Measurements from ENCODE around the gene LIMS2. TPM values are rescaled to one million over a fixed set of nuclear protein-coding genes. Genes with fewer than 3 reads are reported as not detected.

The LIMS2 gene
- total and polyA plus RNA-seq, 2 of the 8 experiments (the other 6 are each of a cell fraction or from before 2014, with no cell fraction given): 3.3 to 4.8 TPM

- Histone ChIP-seq H3K4me1 (replicated peaks in 1 of 4; ENCODE audit: control insufficient read depth in 3 of 4, insufficient read depth in 4 of 4, low read length in 3 of 4) (no peaks in the 10 kb centered on the region), H4K5ac (ENCODE audit: insufficient read length, low read depth, low read length) (no peak overlapping the region), H3K23me2 (ENCODE audit: low read depth, low read length) (no peaks in the 10 kb centered on the region), H2BK20ac (ENCODE audit: low read length) (no peak overlapping the region), H2AFZ (ENCODE audit: low read length) (no peak overlapping the region), H3K9me3 (ENCODE audit: insufficient read depth in 2 of 2, low read depth in 1 of 2, low read length in 1 of 2) (no peaks in the 10 kb centered on the region), H2BK120ac (replicated peaks; ENCODE audit: low read depth, low read length) (no peak overlapping the region), H4K20me1 (replicated peaks in 1 of 2; ENCODE audit: control insufficient read depth in 1 of 2, insufficient read depth in 2 of 2, low read length in 2 of 2) (no peaks in the 10 kb centered on the region), H3K4me2 (ENCODE audit: insufficient read depth in 1 of 2, low read depth in 2 of 2, low read length in 2 of 2) (no peak overlapping the region), H3K36me3 (ENCODE audit: control insufficient read depth in 2 of 4, insufficient read depth in 4 of 4, low read length in 3 of 4) (no peaks in the 10 kb centered on the region), H3K14ac (ENCODE audit: insufficient read length) (no peak overlapping the region), H4K91ac (replicated peaks; ENCODE audit: insufficient read length, low read length) (no peak overlapping the region), H3K27me3 (replicated peaks in 1 of 4; ENCODE audit: control insufficient read depth in 3 of 4, extremely low read depth in 1 of 4, insufficient read depth in 3 of 4, low read length in 3 of 4) (no peaks in the 10 kb centered on the region), H3K27ac (ENCODE audit: low read depth, low read length) (no peak overlapping the region), H2BK5ac (ENCODE audit: low read depth, low read length) (no peak overlapping the region), H2BK12ac (ENCODE audit: low read depth, low read length) (no peak overlapping the region), H3K18ac (ENCODE audit: extremely low read depth, low read length) (no peak overlapping the region), H3K23ac (ENCODE audit: insufficient read length) (no peak overlapping the region), H3K4me3 (ENCODE audit: extremely low read depth in 1 of 4, insufficient read depth in 2 of 4, low read depth in 3 of 4, low read length in 4 of 4) (no peak overlapping the region), H4K8ac (ENCODE audit: extremely low read depth, insufficient read depth, low read length) (no peak overlapping the region), H3K4ac (replicated peaks; ENCODE audit: insufficient read length, low read depth, low read length) (no peak overlapping the region), H3K56ac (replicated peaks; ENCODE audit: insufficient read length, low read depth, low read length) (no peak overlapping the region), H3K9ac (replicated peaks in 1 of 4; ENCODE audit: extremely low read depth in 1 of 4, low read depth in 3 of 4, low read length in 3 of 4) (no peak overlapping the region), H2AK5ac (ENCODE audit: low read depth, low read length) (no peak overlapping the region), H3K79me2 (ENCODE audit: control insufficient read depth in 1 of 2, insufficient read depth in 2 of 2, low read length in 2 of 2) (no peaks in the 10 kb centered on the region), H3K79me1 (ENCODE audit: low read depth, low read length) (no peaks in the 10 kb centered on the region), H2BK15ac (ENCODE audit: low read length) (no peak overlapping the region)
- POLR2A ChIA-PET (ENCODE audit: partially characterized antibody): no interaction called here
- CTCF ChIA-PET (ENCODE audit: partially characterized antibody): interaction anchor here (0.9 to 6.4 kb wide), 4 partner anchors 12 to 26 kb away, joined by 3 to 50 read pairs (median 3); no protein-coding TSS in a partner anchor
- no peak for DNase-seq (ENCODE audit: low read depth in 1 of 2, low spot score in 2 of 2)
- WGBS, 2 experiments (ENCODE audit: extremely low coverage in 1 of 2, insufficient coverage in 1 of 2, insufficient read length in 1 of 2, insufficient replicate concordance in 2 of 2, low coverage in 1 of 2, low lambda C conversion rate in 2 of 2, missing lambda C conversion rate in 1 of 2): 91% methylated on average over 18 of the region's 18 CpGs; no CpG with 5 or more reads in 1 of the 2 experiments
- FAIRE-seq: no peak
- TF ChIP-seq TAF1 (IDR thresholded peaks at IDR 0.05; ENCODE audit: low read depth, low read length) (no peak), ZNF274 (IDR thresholded peaks at IDR 0.05; ENCODE audit: borderline replicate concordance, extremely low read depth, low read length) (no peak), NANOG (IDR thresholded peaks at IDR 0.05; ENCODE audit: insufficient read depth, low read depth, low read length, poor library complexity, severe bottlenecking) (no peak), CBX8 (IDR thresholded peaks at IDR 0.05; ENCODE audit: borderline replicate concordance, low read depth, low read length) (no peak), POU5F1 (IDR thresholded peaks at IDR 0.05; ENCODE audit: low read depth, low read length) (no peak), MAFK (IDR thresholded peaks at IDR 0.05; ENCODE audit: low read depth, low read length) (no peak)
These were observed 47.4 kb downstream of the LIMS2 start for GRCh38 chr2:127627740-127628571.
